SK-N-SH treated with all-trans-retinoic acid at 6 μM for 48 hours (cell line): ENCODE measurements around the gene ZHX3.

Source experiments
- BACH2 ChIP-seq: fragments of 250-450 bp; sonication (Bioruptor Pico); IDR thresholded peaks from 2 replicates; pipeline ENCODE4 v1.9.0; 2021; ENCODE audit warnings: mild to moderate bottlenecking, borderline replicate concordance
- CREB5 ChIP-seq: fragments of 250-450 bp; sonication (Bioruptor Pico); IDR thresholded peaks from 2 replicates; pipeline ENCODE4 v1.5.1; 2020; ENCODE audit warnings: low read depth, mild to moderate bottlenecking, moderate library complexity
- CSRNP3 ChIP-seq: fragments of 250-450 bp; sonication (Bioruptor Pico); IDR thresholded peaks from 2 replicates; pipeline ENCODE4 v1.5.1; 2021; ENCODE audit warnings: mild to moderate bottlenecking, moderate library complexity
- ZFP30 ChIP-seq: fragments of 450-650 bp; formaldehyde crosslinking; IDR thresholded peaks from 2 replicates; pipeline ENCODE4 v1.5.0; 2022; ENCODE audit warnings: mild to moderate bottlenecking, moderate library complexity
- TF ChIP-seq, protein P1 (sequence below): fragments of 250-450 bp; sonication (Bioruptor Pico); IDR thresholded peaks from 2 replicates; pipeline ENCODE4 v1.8.0; 2020; ENCODE audit warnings: mild to moderate bottlenecking, moderate library complexity, borderline replicate concordance

GRCh38 chr20:41171736-41172295 lies 145.7 kb downstream of the ZHX3 start:
- TF ChIP-seq, protein P1, sequence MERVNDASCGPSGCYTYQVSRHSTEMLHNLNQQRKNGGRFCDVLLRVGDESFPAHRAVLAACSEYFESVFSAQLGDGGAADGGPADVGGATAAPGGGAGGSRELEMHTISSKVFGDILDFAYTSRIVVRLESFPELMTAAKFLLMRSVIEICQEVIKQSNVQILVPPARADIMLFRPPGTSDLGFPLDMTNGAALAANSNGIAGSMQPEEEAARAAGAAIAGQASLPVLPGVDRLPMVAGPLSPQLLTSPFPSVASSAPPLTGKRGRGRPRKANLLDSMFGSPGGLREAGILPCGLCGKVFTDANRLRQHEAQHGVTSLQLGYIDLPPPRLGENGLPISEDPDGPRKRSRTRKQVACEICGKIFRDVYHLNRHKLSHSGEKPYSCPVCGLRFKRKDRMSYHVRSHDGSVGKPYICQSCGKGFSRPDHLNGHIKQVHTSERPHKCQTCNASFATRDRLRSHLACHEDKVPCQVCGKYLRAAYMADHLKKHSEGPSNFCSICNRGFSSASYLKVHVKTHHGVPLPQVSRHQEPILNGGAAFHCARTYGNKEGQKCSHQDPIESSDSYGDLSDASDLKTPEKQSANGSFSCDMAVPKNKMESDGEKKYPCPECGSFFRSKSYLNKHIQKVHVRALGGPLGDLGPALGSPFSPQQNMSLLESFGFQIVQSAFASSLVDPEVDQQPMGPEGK: no peak
- no peak for TF ChIP-seq ZFP30 (CRISPR knock-in tag)
- no peak for TF ChIP-seq CREB5
- TF ChIP-seq BACH2 (CRISPR knock-in tag): no peak
- no peak for TF ChIP-seq CSRNP3 (CRISPR knock-in tag)
